Epithelial cell of esophagus (primary cell): ENCODE measurements around the gene SH3BGRL3.

Source experiments
- DNase-seq: peaks from one replicate; pipeline ENCODE4 v3.0.0; 2010; ENCODE audit warnings: low read depth
- H3K4me3 ChIP-seq: 2 replicates; pipeline ENCODE4 v1.5.1; 2011; ENCODE audit warnings: mild to moderate bottlenecking, low read length, control low read depth
- CTCF ChIP-seq: IDR thresholded peaks from 2 replicates; pipeline ENCODE4 v1.5.1; 2011; ENCODE audit warnings: low read depth, mild to moderate bottlenecking, low read length, control low read depth, inconsistent platforms; ENCODE audit not compliant: insufficient read depth; ENCODE audit errors: missing control alignments

The SH3BGRL3 gene

GRCh38 chr1:26318338-26319064, 38.6 kb downstream of the SH3BGRL3 start:
- TF ChIP-seq CTCF: no peak
- no peak overlapping the region for H3K4me3 ChIP-seq
- DNase-seq: no peak

- no peak overlapping the region for H3K4me3 ChIP-seq
- no peak for DNase-seq
Observed at GRCh38 chr1:26320896-26321295, 41.0 kb downstream of the SH3BGRL3 start.

GRCh38 chr1:26321315-26322041, 41.6 kb downstream of the SH3BGRL3 start:
- DNase-seq: peak; percentile 82
- TF ChIP-seq CTCF: peak; percentile 88
- no peak overlapping the region for H3K4me3 ChIP-seq

More at GRCh38 chr1:26320896-26321295, 41.0 kb downstream of the SH3BGRL3 start:
- no peak for TF ChIP-seq CTCF

- no peak for TF ChIP-seq CTCF
- no peak overlapping the region for H3K4me3 ChIP-seq
- DNase-seq: no peak
Observed at GRCh38 chr1:26322042-26322331, 42.1 kb downstream of the SH3BGRL3 start.

GRCh38 chr1:26323382-26323781, 43.5 kb downstream of the SH3BGRL3 start:
- H3K4me3 ChIP-seq: no peak overlapping the region
- TF ChIP-seq CTCF: no peak
- DNase-seq: no peak

GRCh38 chr1:26324550-26324949, 44.7 kb downstream of the SH3BGRL3 start:
- H3K4me3 ChIP-seq: no peak overlapping the region
- TF ChIP-seq CTCF: no peak
- DNase-seq: no peak
